ENCODE measurements around the gene EML3.
"Not testable (repeated sequence)": the region's sequence is repeated elsewhere in the genome, so short reads cannot be mapped to it uniquely, and the experiment has no call there.

The EML3 gene

DNA sequence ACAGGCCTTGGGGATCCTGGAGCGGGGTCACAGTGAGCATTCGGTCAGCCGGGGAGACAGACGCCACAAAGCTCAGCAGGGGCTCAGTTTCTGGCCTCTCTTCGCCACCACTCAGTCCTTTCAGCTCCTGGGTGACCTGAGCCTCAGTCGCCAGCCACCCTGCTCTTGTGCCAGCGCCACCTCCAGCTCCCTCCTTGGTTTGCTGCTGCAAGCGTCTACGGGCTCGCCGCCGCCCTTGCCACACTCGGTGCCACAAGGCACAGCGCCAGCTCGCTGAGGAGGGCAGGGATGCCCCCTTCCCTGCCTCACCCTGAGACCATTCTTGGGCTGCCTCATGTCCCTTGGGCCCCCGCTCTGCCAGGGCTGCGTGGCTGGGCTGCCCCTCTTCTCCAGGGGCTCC is 37.4 kb downstream of the EML3 start:
- Mint-ChIP-seq H3K27me3 (no peaks in the 10 kb centered on the region), H3K4me3 (peak overlapping the region; percentile 99), H3K9me3 (no peaks in the 10 kb centered on the region), H3K27ac (peak overlapping the region; percentile 100), H3K36me3 (ENCODE audit: low read depth) (peaks cover 93% of the 10 kb centered on the region), H3K4me1 (ENCODE audit: low read depth) (peaks cover 44% of the 10 kb centered on the region)
- no peak for DNase-seq

DNA sequence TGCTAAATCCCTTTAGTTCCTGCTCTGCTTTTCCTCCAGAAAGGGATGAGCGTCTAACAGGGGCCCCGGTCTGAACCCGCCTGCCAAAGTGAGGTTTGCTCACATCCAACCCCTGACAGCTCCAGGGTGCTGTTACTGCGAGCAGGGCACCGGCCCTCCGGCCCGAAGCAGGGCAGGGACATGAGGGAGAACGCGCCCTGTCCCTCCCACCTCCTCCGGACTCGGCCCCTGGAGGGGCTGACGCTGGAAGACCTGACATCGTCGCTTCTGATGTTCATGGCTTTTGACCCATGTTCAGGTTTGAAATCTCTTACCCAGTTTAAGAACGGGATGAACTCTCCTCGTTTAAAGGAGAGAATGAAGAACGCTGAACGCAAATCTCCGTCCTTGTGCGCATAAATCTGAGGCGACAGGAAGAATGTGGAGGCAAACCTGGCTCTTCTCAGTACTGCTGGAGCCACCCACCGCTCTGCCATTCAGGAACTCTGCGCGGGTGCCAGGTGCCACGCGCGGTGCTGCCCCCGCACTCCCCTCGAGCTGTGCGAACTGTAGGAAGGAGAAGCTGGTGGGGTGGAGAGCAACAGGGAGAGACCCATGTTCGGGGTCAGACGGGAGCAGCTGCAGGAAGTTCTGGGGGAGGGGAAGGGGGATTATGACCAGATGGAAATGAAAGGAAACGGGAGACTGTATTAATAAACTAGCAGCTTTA is 38.1 kb downstream of the EML3 start:
- DNase-seq: no peak
- H3K4me1 Mint-ChIP-seq (ENCODE audit: low read depth): peaks cover 49% of the 10 kb centered on the region
- H3K36me3 Mint-ChIP-seq (ENCODE audit: low read depth): peaks cover 97% of the 10 kb centered on the region
- peak overlapping the region; percentile 100 for H3K27ac Mint-ChIP-seq
- no peaks in the 10 kb centered on the region for H3K27me3 Mint-ChIP-seq
- peak overlapping the region; percentile 99 for H3K4me3 Mint-ChIP-seq
- no peaks in the 10 kb centered on the region for H3K9me3 Mint-ChIP-seq

DNA sequence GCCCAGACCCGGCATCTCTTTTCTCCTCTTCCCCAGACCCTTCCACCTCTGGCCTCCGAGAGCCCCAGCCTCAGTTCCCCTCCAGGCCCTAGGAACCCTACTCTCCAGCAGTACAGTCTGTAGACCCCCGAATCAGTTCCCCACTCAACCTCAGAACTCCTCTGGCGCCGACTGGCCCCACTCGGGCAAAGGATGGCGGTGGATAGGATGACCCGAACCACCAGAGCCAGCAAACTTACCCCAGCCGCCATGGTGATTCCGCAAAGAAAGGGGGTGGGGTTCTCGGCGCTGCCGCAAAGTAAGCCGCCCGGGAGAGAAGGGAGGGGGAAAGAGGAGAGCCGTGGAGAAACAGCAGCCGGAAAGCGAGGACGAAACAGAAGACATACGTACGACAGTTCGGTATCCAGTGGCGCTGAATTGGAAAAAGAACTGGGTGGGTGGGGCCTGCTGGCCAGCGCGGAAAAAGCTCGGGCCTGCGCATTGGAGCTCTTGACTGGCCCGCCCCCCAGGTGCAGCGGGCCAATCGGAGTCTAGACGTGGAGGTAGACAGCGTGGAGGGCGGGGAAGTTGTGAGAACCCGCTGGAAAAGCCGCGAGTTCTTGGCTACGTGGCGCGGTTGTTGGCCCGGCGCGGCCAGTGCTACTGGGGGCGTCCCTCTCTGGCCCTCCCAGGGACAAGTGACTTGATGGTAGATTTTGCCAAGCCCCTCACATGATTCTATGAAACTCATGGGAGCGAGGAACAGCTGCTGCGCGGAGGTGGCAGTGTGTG is 38.8 kb downstream of the EML3 start, which contains the start of gene EEF1G:
TSS of gene EEF1G (minus strand) at position 300 of the 771 bp plus-strand sequence. CDS start at position 251, 49 bp downstream.
- DNase-seq: peak; percentile 97
- Mint-ChIP-seq H3K36me3 (ENCODE audit: low read depth) (peaks cover 99% of the 10 kb centered on the region), H3K27me3 (no peaks in the 10 kb centered on the region), H3K4me1 (ENCODE audit: low read depth) (peaks cover 54% of the 10 kb centered on the region), H3K27ac (peak within 1 kb of the TSS; percentile 100), H3K4me3 (peak within 1 kb of the TSS; percentile 99), H3K9me3 (no peaks in the 10 kb centered on the region)

DNA sequence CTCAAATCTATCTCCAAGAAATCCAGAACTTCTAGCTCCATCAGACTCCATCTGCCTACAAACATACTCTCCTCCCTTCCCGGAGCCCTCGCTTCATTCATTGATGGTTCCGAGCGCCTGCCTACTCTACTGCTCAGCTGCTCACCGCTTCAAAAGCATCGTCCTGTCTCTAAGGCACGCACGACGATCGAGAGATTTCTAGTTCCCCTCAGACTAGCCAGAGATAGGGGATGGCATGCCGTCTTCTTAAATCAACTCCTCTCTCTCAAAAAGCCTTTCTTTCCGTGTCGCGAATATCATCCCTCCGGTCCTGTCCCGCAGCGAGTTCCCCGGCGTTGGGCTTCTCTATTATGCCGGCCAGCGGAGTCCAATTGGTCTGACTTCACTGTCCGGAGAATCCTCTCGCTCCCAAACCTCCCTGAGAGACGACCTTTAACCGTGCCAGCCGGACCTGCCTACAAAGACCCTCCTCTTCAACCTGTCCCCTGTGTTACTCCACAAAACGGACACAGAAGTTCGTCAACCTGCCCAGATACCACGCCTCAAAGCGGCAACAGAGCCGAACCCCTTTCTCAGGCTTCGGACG is 39.5 kb downstream of the EML3 start:
- no peaks in the 10 kb centered on the region for H3K27me3 Mint-ChIP-seq
- H3K9me3 Mint-ChIP-seq: no peaks in the 10 kb centered on the region
- H3K4me3 Mint-ChIP-seq: peak overlapping the region; percentile 99
- no peak for DNase-seq
- peak overlapping the region; percentile 100 for H3K27ac Mint-ChIP-seq
- H3K36me3 Mint-ChIP-seq (ENCODE audit: low read depth): peaks cover 97% of the 10 kb centered on the region
- H3K4me1 Mint-ChIP-seq (ENCODE audit: low read depth): peaks cover 57% of the 10 kb centered on the region

DNA sequence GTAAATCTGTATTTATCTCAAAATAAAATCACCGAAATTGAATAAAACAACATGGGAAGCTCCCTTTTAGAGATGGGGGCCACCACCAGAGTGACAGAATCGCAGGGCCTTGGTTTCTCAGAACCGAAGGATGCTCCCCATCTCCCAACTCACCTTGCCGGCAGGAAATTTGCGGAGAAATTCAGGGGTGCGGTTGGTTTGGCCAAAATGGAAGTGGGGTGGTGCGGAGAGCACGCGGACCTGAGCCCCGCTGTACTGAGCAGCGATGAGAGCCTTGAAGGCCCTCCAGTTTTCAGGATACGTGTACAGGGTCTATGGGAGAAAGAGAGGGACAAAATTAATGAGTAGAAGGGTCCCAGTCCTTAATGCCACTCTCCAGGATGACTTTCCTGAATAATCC is 40.1 kb downstream of the EML3 start:
- Mint-ChIP-seq H3K4me1 (ENCODE audit: low read depth) (peaks cover 59% of the 10 kb centered on the region), H3K9me3 (no peaks in the 10 kb centered on the region), H3K27ac (peak overlapping the region; percentile 100), H3K4me3 (peak overlapping the region; percentile 99), H3K27me3 (no peaks in the 10 kb centered on the region), H3K36me3 (ENCODE audit: low read depth) (peaks cover 97% of the 10 kb centered on the region)
- DNase-seq: no peak

DNA sequence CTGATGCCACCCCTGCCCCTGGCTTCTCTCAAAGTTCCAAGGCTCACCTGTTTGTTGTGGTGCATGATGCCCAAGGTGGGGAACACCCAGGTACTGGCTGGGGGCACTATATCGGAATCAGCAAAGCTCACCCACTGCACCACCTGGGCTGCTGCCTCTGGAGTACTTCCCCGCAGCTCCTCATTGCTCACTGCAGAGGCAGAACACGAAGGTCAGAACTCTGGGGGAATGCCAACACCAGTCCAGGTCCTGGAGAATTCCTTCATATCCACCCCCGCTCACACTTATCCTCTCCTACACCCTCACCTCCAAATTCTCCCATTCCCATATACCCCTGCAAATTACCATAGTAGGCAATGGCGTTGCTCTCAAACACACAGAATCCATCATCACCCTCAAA is 41.1 kb downstream of the EML3 start:
- DNase-seq, H3K27me3 Mint-ChIP-seq, H3K9me3 Mint-ChIP-seq: not testable (repeated sequence)
- Mint-ChIP-seq H3K4me1 (ENCODE audit: low read depth) (peaks cover 66% of the 10 kb centered on the region), H3K4me3 (peak overlapping the region; percentile 99), H3K27ac (peak overlapping the region; percentile 100), H3K36me3 (ENCODE audit: low read depth) (peaks cover 97% of the 10 kb centered on the region)

DNA sequence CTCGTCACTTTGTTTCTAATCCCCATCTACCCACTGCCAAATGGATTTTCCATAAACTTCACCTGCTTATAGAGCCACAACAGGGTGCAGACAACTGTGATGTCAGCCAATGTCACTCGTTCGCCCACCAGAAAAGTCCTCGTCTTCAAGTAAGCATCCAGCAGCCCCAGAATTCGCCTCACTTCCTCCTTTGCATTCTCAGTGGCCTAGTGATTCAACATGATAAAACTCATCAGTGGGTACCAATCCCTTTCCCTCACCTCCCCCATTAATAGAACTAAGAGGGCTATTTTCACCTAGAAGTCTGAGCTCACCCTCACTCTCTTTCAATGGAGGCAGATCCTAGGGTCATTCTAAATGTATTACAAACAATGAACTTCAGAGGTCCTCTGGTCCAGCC is 41.7 kb downstream of the EML3 start:
- peaks cover 97% of the 10 kb centered on the region for H3K36me3 Mint-ChIP-seq (ENCODE audit: low read depth)
- not testable (repeated sequence) for H3K9me3 Mint-ChIP-seq, H3K27me3 Mint-ChIP-seq, DNase-seq
- peaks cover 72% of the 10 kb centered on the region for H3K4me1 Mint-ChIP-seq (ENCODE audit: low read depth)
- H3K4me3 Mint-ChIP-seq: peak overlapping the region; percentile 99
- H3K27ac Mint-ChIP-seq: peak overlapping the region; percentile 100

DNA sequence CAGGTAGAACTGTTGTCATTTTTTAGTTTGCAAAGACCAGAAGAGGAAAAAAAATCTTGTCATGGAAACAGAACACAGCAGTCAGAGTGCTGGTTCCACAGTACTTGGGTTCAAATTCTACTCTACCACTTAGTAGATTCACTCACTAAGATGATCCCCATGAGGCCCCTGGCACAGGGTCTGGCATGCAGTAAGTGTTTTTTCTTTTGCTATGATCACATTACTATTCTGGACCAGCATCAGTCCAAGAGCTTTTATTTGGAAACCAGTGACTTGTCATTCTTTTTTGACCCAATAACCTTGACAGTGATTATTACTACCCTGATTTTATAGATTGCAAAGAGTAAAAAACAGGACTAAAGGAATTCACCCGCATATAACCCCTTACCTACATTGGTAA is 43.0 kb downstream of the EML3 start:
- peaks cover 69% of the 10 kb centered on the region for H3K4me1 Mint-ChIP-seq (ENCODE audit: low read depth)
- H3K9me3 Mint-ChIP-seq: no peaks in the 10 kb centered on the region
- H3K36me3 Mint-ChIP-seq (ENCODE audit: low read depth): peaks cover 97% of the 10 kb centered on the region
- no peak for DNase-seq
- no peaks in the 10 kb centered on the region for H3K27me3 Mint-ChIP-seq
- peak overlapping the region; percentile 99 for H3K4me3 Mint-ChIP-seq
- H3K27ac Mint-ChIP-seq: peak overlapping the region; percentile 100

DNA sequence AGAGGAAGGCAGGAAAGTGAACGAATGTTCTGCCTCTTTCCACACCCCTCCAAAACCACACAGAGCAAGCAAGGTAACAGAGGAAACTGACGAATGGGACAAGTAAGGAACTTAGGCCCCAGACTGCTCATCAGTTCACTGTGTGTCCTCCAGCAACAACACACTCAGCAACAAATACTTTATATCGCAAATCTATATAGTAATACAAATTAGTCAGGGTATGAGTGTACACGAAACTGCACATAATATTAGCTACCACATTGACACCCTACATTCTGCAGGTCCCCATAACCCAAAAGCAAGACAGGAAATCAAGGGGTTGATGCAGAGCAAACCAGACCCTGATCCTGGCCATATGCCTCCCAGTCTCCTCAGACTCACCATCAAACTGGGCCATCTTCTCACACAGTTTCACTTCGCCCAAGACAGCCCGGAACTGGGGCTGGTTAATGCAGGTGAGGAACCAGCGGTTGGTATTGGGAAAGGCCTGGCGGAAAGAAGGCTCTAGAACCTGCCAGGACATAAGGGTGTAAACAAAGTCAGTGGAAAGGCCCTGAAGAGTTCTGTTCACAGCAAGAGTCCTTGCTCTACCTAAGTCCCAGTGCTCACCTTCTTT is 45.4 kb downstream of the EML3 start:
- peaks cover 94% of the 10 kb centered on the region for H3K36me3 Mint-ChIP-seq (ENCODE audit: low read depth)
- peak overlapping the region; percentile 90 for H3K27ac Mint-ChIP-seq
- no peak for DNase-seq
- no peaks in the 10 kb centered on the region for H3K27me3 Mint-ChIP-seq
- H3K4me3 Mint-ChIP-seq: peak overlapping the region; percentile 54
- H3K4me1 Mint-ChIP-seq (ENCODE audit: low read depth): peaks cover 70% of the 10 kb centered on the region
- H3K9me3 Mint-ChIP-seq: no peaks in the 10 kb centered on the region

DNA sequence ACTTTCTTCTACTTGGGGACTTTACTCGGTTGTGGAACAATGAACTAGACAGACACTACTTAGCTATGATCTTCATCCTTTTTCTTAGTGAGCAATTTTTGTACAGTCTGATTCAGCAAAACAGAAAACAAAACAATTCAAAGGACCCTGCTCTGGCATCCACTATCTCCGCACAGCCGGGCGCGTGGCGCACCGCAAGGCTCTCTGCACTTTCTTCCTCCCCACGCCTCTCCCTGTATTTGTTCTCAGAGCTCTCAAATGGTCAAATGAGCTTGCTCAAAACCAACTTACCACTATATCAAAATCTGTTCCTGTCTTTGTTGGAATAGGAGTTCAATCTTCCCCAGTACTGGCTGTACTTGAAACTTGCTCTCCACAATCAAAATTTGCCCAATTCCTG is 46.3 kb downstream of the EML3 start:
- peaks cover 67% of the 10 kb centered on the region for H3K4me1 Mint-ChIP-seq (ENCODE audit: low read depth)
- H3K9me3 Mint-ChIP-seq: no peaks in the 10 kb centered on the region
- no peaks in the 10 kb centered on the region for H3K27me3 Mint-ChIP-seq
- peak overlapping the region; percentile 5 for H3K4me3 Mint-ChIP-seq
- H3K36me3 Mint-ChIP-seq (ENCODE audit: low read depth): peaks cover 93% of the 10 kb centered on the region
- peak overlapping the region; percentile 53 for H3K27ac Mint-ChIP-seq
- DNase-seq: no peak

DNA sequence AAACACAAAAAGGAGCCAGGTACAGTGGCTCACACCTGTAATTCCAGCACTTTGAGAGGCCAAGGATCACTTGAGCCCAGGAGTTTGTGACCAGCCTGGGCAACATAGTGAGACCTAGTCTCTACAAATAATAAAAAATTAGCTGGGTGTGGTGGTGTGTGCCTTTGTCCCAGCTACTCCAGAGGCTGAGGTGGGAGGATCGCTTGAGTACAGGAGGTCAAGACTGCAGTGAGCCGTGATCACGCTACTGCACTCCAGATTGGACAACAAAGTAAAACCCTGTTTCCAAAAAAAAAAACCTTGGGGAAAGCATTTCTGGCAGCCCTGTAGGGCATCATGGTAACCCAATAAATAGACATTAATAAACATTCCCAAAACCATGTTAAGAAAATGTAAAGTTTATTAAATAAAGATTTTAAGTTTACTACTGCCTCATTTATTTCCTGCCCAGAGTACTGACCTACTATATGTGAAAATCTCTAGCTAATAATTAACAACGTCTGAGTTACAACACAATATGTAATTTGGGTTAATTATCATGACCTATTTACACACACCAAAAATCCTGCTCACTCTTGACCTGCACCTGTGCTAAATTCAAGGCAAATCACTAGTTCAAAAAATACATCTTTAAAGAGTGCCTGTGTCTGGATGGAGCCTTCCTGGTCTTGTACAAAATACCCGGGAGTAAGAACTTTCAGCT is 47.3 kb downstream of the EML3 start:
- H3K27me3 Mint-ChIP-seq: no peaks in the 10 kb centered on the region
- peaks cover 68% of the 10 kb centered on the region for H3K4me1 Mint-ChIP-seq (ENCODE audit: low read depth)
- H3K9me3 Mint-ChIP-seq: no peaks in the 10 kb centered on the region
- peaks cover 93% of the 10 kb centered on the region for H3K36me3 Mint-ChIP-seq (ENCODE audit: low read depth)
- H3K4me3 Mint-ChIP-seq: peak overlapping the region; percentile 19
- no peak for DNase-seq
- H3K27ac Mint-ChIP-seq: peak overlapping the region; percentile 53

DNA sequence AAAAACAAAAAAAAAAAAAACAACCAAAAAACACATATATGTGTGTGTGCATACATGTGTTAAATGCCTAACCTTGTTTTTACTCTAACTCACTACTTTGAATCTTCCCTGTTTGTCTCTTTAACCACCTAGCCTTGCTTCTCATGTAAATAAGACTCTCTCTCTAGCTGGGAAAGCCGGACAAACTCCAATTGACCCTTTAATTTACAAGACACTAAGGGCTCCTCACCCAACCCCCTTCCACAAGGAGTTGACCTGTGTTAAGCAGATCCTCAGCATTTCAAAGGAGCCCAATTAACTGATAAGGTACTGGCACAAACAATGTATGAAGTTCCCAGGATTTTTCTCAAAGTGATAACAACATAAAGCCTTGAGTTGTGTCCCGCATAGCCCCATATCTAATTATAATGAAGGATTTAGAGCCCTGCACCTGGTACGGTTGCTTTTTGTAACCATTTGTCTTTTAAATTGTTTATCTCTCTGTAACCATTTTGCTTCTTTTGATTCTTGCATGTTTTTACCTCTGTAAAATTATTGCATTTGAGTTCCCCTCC is 50.8 kb downstream of the EML3 start:
- Mint-ChIP-seq H3K27ac (peak overlapping the region; percentile 86), H3K36me3 (ENCODE audit: low read depth) (peaks cover 93% of the 10 kb centered on the region), H3K4me1 (ENCODE audit: low read depth) (peaks cover 80% of the 10 kb centered on the region)
- H3K9me3 Mint-ChIP-seq, H3K4me3 Mint-ChIP-seq, H3K27me3 Mint-ChIP-seq, DNase-seq: not testable (repeated sequence)

DNA sequence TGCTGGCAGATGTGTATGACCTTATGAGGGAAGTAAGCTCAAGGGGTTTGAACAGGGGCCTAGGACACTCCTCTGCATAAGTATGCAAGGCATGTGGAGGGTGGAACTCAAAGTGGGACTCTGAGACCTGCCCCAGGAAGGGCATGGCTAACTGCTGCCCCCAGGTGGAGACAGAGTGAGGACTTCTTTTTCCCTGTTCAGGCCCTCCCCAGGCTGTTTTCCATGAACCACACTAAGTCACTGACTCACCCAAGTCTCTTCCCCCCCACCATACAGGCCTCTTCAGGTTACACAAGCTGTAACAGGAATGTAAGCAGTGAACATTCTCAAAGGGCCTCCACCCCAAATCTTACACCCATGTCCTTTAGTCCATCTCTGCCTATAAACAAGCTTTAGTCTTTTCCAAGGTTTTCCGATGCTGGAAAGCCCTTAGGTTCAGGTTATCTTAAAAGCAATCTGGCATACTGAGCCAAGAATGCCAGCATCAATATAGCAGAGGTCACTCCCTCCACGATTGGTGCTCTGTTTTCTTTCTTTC is 51.9 kb downstream of the EML3 start:
- peak; percentile 76 for DNase-seq
- Mint-ChIP-seq H3K4me3 (no peak overlapping the region), H3K36me3 (ENCODE audit: low read depth) (peaks cover 93% of the 10 kb centered on the region), H3K27ac (peak overlapping the region; percentile 97), H3K9me3 (no peaks in the 10 kb centered on the region), H3K4me1 (ENCODE audit: low read depth) (peaks cover 80% of the 10 kb centered on the region), H3K27me3 (no peaks in the 10 kb centered on the region)

Measured in activated T-cell treated with anti-CD3 and anti-CD28 coated beads, Interleukin-2, amount 50 U/mL, for 24 hours (primary cell).